GM12891 (cell line): ENCODE measurements around the gene GIGYF2.
A peak's percentile ranks its signal among the peaks of the same experiment; 100 is the strongest.

ENCODE experiments used
- DNase-seq: peaks from one replicate; pipeline ENCODE4 v3.0.0; 2011; ENCODE audit warnings: low spot score; ENCODE audit not compliant: insufficient read length
- FAIRE-seq: peaks from 2 replicates; lab custom pipeline; 2011; peaks lifted over from hg19 to GRCh38; lab: Jason Lieb, UNC
- PAX5 ChIP-seq: IDR thresholded peaks from 2 replicates; pipeline ENCODE4 v1.6.1; 2011; ENCODE audit warnings: low read length, moderate library complexity, mild to moderate bottlenecking; ENCODE audit not compliant: insufficient read depth, severe bottlenecking
- POLR2A ChIP-seq: IDR thresholded peaks from 2 replicates; pipeline ENCODE4 v1.6.1; 2011; ENCODE audit warnings: low read depth, low read length, control low read depth
- POLR2AphosphoS5 ChIP-seq: IDR thresholded peaks from 2 replicates; pipeline ENCODE4 v1.6.1; 2011; ENCODE audit warnings: low read depth, low read length, control low read depth
- POU2F2 ChIP-seq: IDR thresholded peaks from 2 replicates; pipeline ENCODE4 v1.6.1; 2011; ENCODE audit warnings: low read depth, mild to moderate bottlenecking, control low read depth, low read length, moderate library complexity
- SPI1 ChIP-seq: IDR thresholded peaks from 2 replicates; pipeline ENCODE4 v1.6.1; 2011; ENCODE audit warnings: low read depth, low read length, control low read depth
- TAF1 ChIP-seq: IDR thresholded peaks from 2 replicates; pipeline ENCODE4 v1.6.1; 2011; ENCODE audit warnings: low read depth, low read length, control low read depth

Gene GIGYF2

GRCh38 chr2:232816657-232817056, 119.5 kb downstream of the GIGYF2 start:
- TF ChIP-seq TAF1 (no peak), SPI1 (no peak), PAX5 (no peak), POLR2A (no peak)
- FAIRE-seq (no peak), DNase-seq (no peak)

DNA sequence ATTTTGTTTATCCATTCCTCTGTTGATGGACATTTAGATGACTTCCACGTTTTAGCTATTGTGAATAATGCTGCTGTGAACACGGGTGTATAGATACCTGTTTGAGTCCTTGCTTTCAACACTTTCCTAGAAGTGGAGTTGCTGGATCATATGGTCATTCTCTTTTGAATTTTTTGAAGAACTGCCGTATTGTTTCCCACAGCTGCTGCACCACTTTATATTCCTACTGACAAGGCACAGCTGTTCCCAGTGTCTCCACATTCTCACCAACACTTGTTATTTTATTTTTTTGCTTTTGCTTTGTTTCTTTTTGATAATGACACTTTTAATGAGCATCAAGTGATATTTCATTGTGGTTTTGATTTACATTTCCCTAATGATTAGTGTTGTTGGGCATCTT, 120.6 kb downstream of the GIGYF2 start:
- FAIRE-seq (no peak), DNase-seq (no peak)
- TF ChIP-seq POLR2AphosphoS5 (no peak), TAF1 (no peak), SPI1 (no peak), POU2F2 (no peak), POLR2A (no peak), PAX5 (no peak)

- DNase-seq, result no peak
- TF ChIP-seq POLR2AphosphoS5 (no peak), TAF1 (no peak), PAX5 (no peak), POLR2A (no peak), POU2F2 (no peak)
- no peak for FAIRE-seq
Measured at GRCh38 chr2:232829988-232830387, 132.9 kb downstream of the GIGYF2 start.

DNA sequence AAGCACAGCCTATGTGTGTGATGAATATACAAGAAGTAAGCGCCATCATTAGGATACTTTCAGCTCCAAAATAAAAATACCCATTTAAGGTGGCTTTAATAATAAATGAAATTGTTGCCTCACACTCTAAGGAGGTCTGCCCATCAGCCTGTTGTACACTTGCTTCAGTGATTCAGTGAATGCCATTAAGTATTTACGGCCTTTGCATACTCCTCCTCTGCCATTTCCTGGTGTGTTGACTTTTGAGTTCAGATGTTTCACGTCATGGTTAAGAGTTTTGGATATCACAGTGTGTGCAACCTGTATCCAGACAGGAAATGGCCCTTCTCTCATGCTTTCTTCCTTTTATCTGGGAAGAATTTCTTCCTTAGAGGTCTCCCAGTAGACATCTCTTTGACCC, 134.4 kb downstream of the GIGYF2 start:
- FAIRE-seq, result no peak

DNA sequence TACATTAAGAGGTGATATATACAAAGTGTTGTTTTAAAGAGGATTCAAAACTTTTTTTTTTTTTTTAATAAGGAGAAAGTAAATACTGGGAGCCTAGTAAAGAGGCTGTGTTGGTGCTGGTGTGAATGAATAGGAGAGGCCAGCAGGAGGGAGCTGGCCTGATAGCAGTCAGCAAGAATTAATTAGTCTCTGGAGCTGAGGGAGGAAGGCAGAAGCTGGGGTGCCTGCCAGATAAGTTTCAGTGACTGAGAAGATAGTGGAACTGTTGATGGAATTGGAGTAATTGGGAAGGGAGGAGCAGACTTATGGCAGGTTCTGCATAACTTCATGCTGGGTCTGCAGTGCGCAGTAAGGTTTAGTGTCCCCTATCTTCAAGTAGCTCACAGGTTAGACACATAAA, 136.7 kb downstream of the GIGYF2 start:
- TF ChIP-seq TAF1 (no peak), SPI1 (no peak), POLR2AphosphoS5 (no peak), POU2F2 (no peak), POLR2A (no peak), PAX5 (no peak)
- DNase-seq, result no peak
- no peak for FAIRE-seq

More for the DNA sequence above, 134.4 kb downstream of the GIGYF2 start:
- TF ChIP-seq POLR2A, result no peak
- DNase-seq, result no peak

DNA sequence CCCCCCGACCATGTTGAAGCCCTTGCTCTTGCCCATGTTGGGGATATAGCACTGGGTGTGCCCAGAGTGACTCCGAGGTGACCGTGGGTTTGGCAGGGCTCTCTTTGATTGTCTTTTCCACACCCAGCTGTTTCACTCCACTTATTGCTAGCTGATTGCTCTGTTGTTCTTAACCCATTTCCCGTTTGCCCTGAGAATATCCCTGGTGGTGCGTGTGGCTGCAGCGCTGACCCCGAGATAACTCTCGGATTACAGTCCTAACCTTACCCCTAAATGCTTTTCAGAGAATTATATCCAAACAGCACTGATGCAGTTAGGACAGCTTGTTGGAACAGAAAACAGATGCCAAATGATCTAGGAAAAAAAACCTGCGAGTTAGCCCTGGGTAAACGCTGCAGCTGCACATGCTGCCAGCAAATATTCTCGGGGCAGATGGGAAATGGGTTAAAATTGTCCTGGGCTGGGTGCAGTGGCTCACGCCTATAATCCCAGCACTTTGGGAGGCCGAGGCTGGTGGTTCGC, 138.6 kb downstream of the GIGYF2 start:
- no peak for FAIRE-seq
- TF ChIP-seq POLR2AphosphoS5 (no peak), TAF1 (no peak), POU2F2 (no peak), POLR2A (no peak), SPI1 (no peak), PAX5 (no peak)

GRCh38 chr2:232836934-232837333, 139.8 kb downstream of the GIGYF2 start:
- FAIRE-seq, result no peak
- no peak for DNase-seq

More for the DNA sequence above, 138.6 kb downstream of the GIGYF2 start:
- no peak for DNase-seq

GRCh38 chr2:232838406-232838874, 141.3 kb downstream of the GIGYF2 start:
- TF ChIP-seq POU2F2 (no peak), POLR2AphosphoS5 (no peak), PAX5 (no peak), POLR2A (no peak), SPI1 (no peak), TAF1 (no peak)
- FAIRE-seq, result peak; percentile 90
- DNase-seq, result peak; percentile 25

More at GRCh38 chr2:232836934-232837333, 139.8 kb downstream of the GIGYF2 start:
- TF ChIP-seq PAX5 (no peak), SPI1 (no peak), POLR2A (no peak), TAF1 (no peak), POU2F2 (no peak), POLR2AphosphoS5 (no peak)

GRCh38 chr2:232839411-232840079, 142.4 kb downstream of the GIGYF2 start:
- TF ChIP-seq SPI1 (no peak), PAX5 (no peak), POU2F2 (no peak), POLR2AphosphoS5 (no peak), TAF1 (no peak)
- no peak for DNase-seq
- FAIRE-seq, result peak; percentile 5

- TF ChIP-seq POU2F2 (no peak), POLR2AphosphoS5 (no peak), POLR2A (no peak), PAX5 (no peak), TAF1 (no peak), SPI1 (no peak)
- FAIRE-seq (no peak), DNase-seq (no peak)
Measured at GRCh38 chr2:232842689-232843088, 145.6 kb downstream of the GIGYF2 start.

DNA sequence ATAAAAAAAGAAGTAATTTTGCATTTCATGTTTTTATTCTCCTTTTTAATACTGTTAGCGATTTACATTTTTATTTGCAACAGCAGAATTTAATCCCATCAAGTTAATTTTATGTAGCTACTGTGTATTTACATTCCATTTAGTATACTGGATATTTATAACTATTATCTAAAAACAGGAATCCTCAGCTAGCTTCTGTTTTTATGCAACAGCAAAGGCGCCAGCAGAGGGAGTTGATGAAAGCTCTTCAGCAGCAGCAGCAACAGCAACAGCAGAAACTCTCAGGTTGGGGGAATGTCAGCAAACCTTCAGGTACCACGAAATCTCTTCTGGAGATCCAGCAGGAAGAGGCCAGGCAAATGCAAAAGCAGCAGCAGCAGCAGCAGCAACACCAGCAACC, 146.7 kb downstream of the GIGYF2 start:
- FAIRE-seq (no peak), DNase-seq (no peak)
- no peak for TF ChIP-seq POU2F2
- no peak for TF ChIP-seq SPI1
- TF ChIP-seq POLR2AphosphoS5, result no peak
- no peak for TF ChIP-seq TAF1
- no peak for TF ChIP-seq PAX5
- no peak for TF ChIP-seq POLR2A

GRCh38 chr2:232846055-232846454, 148.9 kb downstream of the GIGYF2 start:
- FAIRE-seq (no peak), DNase-seq (no peak)
- TF ChIP-seq TAF1, result no peak
- TF ChIP-seq PAX5, result no peak
- no peak for TF ChIP-seq POU2F2
- TF ChIP-seq SPI1, result no peak
- TF ChIP-seq POLR2AphosphoS5, result no peak
- no peak for TF ChIP-seq POLR2A
